ENCODE measurements around the gene MRPS16.

MRPS16 gene

GRCh38 chr10:73252445-73253224 lies at the start of gene MRPS16:
Gene MRPS16, minus strand, starts transcription at chr10:73252644. Its CDS starts 162 bp downstream, at chr10:73252482.
- no peaks in the 10 kb centered on the region for H3K27me3 ChIP-seq (ENCODE audit: control insufficient read depth in 1 of 2, insufficient read depth in 2 of 2, low read length in 2 of 2)
- H3K9me3 ChIP-seq (ENCODE audit: control insufficient read depth in 1 of 2, low read length in 2 of 2): no peaks in the 10 kb centered on the region
- H3K4me3 ChIP-seq (ENCODE audit: low read depth in 1 of 2, low read length in 2 of 2): peak within 1 kb of the TSS; percentile 99 to 100
- H3K4me1 ChIP-seq (ENCODE audit: control insufficient read depth in 1 of 2, insufficient read depth in 2 of 2, low read length in 2 of 2): peaks cover 21 to 32% of the 10 kb centered on the region in 2 donors
- H3K9ac ChIP-seq (ENCODE audit: low read depth in 1 of 2, low read length in 2 of 2): peak within 1 kb of the TSS; percentile 96 to 98
- H3K36me3 ChIP-seq (ENCODE audit: control insufficient read depth in 1 of 2, insufficient read depth in 2 of 2, low read length in 2 of 2): peaks cover 0 to 9% of the 10 kb centered on the region in 2 donors
- peak within 1 kb of the TSS; percentile 93 for H3K27ac ChIP-seq (ENCODE audit: low read depth, low read length)

- no peaks in the 10 kb centered on the region for H3K36me3 ChIP-seq (ENCODE audit: control insufficient read depth in 1 of 2, insufficient read depth in 2 of 2, low read length in 2 of 2)
- H3K9ac ChIP-seq (ENCODE audit: low read depth in 1 of 2, low read length in 2 of 2): no peak overlapping the region
- H3K4me1 ChIP-seq (ENCODE audit: control insufficient read depth in 1 of 2, insufficient read depth in 2 of 2, low read length in 2 of 2): no peaks in the 10 kb centered on the region
- H3K27ac ChIP-seq (ENCODE audit: low read depth, low read length): no peak overlapping the region
- H3K27me3 ChIP-seq (ENCODE audit: control insufficient read depth in 1 of 2, insufficient read depth in 2 of 2, low read length in 2 of 2): no peaks in the 10 kb centered on the region
- no peaks in the 10 kb centered on the region for H3K9me3 ChIP-seq (ENCODE audit: control insufficient read depth in 1 of 2, low read length in 2 of 2)
- H3K4me3 ChIP-seq (ENCODE audit: low read depth in 1 of 2, low read length in 2 of 2): no peak overlapping the region
These were observed 44.5 kb upstream of the MRPS16 start for GRCh38 chr10:73296946-73297345.

- Histone ChIP-seq H3K36me3 (ENCODE audit: control insufficient read depth in 1 of 2, insufficient read depth in 2 of 2, low read length in 2 of 2) (no peaks in the 10 kb centered on the region), H3K4me1 (ENCODE audit: control insufficient read depth in 1 of 2, insufficient read depth in 2 of 2, low read length in 2 of 2) (no peaks in the 10 kb centered on the region), H3K9me3 (ENCODE audit: control insufficient read depth in 1 of 2, low read length in 2 of 2) (peaks cover 0 to 4% of the 10 kb centered on the region in 2 donors), H3K4me3 (ENCODE audit: low read depth in 1 of 2, low read length in 2 of 2) (no peak overlapping the region), H3K27ac (ENCODE audit: low read depth, low read length) (no peak overlapping the region), H3K27me3 (ENCODE audit: control insufficient read depth in 1 of 2, insufficient read depth in 2 of 2, low read length in 2 of 2) (no peaks in the 10 kb centered on the region), H3K9ac (ENCODE audit: low read depth in 1 of 2, low read length in 2 of 2) (no peak overlapping the region)
These were observed 41.0 kb upstream of the MRPS16 start for GRCh38 chr10:73293461-73293860.

- no peak overlapping the region for H3K27ac ChIP-seq (ENCODE audit: low read depth, low read length)
- H3K4me1 ChIP-seq (ENCODE audit: control insufficient read depth in 1 of 2, insufficient read depth in 2 of 2, low read length in 2 of 2): no peaks in the 10 kb centered on the region
- peaks cover 0 to 4% of the 10 kb centered on the region in 2 donors for H3K9me3 ChIP-seq (ENCODE audit: control insufficient read depth in 1 of 2, low read length in 2 of 2)
- H3K9ac ChIP-seq (ENCODE audit: low read depth in 1 of 2, low read length in 2 of 2): no peak overlapping the region
- no peaks in the 10 kb centered on the region for H3K36me3 ChIP-seq (ENCODE audit: control insufficient read depth in 1 of 2, insufficient read depth in 2 of 2, low read length in 2 of 2)
- H3K4me3 ChIP-seq (ENCODE audit: low read depth in 1 of 2, low read length in 2 of 2): no peak overlapping the region
- H3K27me3 ChIP-seq (ENCODE audit: control insufficient read depth in 1 of 2, insufficient read depth in 2 of 2, low read length in 2 of 2): no peaks in the 10 kb centered on the region
These were observed 37.5 kb upstream of the MRPS16 start for GRCh38 chr10:73289958-73290357.

DNA sequence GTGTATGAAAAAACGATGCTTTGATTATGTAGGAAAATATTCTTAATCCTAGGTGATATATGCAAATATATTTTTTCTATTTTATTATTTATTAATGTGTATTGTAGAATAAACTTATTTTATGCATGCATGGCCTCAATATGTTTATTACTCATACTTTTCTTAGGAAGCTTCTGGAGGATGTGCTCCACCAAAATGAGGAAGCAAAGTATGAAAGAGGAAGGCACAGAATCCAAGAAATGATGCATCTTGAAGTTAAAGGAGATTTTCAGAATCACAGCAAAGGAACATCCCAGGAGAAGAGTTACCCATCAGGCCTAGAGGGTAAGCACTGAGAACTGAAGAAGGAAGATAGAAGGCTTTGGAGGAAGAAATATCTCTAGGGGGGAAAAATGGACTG lies 35.0 kb upstream of the MRPS16 start:
- Histone ChIP-seq H3K4me1 (ENCODE audit: control insufficient read depth in 1 of 2, insufficient read depth in 2 of 2, low read length in 2 of 2) (no peaks in the 10 kb centered on the region), H3K27ac (ENCODE audit: low read depth, low read length) (no peak overlapping the region), H3K9ac (ENCODE audit: low read depth in 1 of 2, low read length in 2 of 2) (no peak overlapping the region), H3K27me3 (ENCODE audit: control insufficient read depth in 1 of 2, insufficient read depth in 2 of 2, low read length in 2 of 2) (no peaks in the 10 kb centered on the region), H3K4me3 (ENCODE audit: low read depth in 1 of 2, low read length in 2 of 2) (no peak overlapping the region), H3K9me3 (ENCODE audit: control insufficient read depth in 1 of 2, low read length in 2 of 2) (peaks cover 0 to 4% of the 10 kb centered on the region in 2 donors), H3K36me3 (ENCODE audit: control insufficient read depth in 1 of 2, insufficient read depth in 2 of 2, low read length in 2 of 2) (no peaks in the 10 kb centered on the region)

DNA sequence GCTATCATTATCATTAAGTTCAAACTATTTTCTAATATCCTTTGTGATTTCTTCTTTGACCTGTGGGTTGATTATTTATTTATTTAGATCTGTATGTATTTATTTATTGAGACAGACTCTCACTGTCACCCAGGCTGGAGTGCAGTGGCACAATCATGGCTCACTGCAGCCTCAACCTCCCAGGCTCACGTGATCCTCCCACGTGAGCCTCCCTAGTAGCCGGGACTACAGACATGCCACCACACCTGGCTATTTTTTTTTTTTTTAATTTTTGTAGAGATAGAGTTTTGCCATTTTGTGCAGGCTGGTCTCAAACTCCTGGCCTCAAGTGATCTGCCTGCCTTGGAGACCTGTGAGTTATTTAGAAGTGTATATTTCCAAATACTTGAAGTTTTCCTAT lies 28.7 kb upstream of the MRPS16 start:
- H3K9ac ChIP-seq (ENCODE audit: low read depth in 1 of 2, low read length in 2 of 2): no peak overlapping the region
- H3K9me3 ChIP-seq (ENCODE audit: control insufficient read depth in 1 of 2, low read length in 2 of 2): no peaks in the 10 kb centered on the region
- no peaks in the 10 kb centered on the region for H3K27me3 ChIP-seq (ENCODE audit: control insufficient read depth in 1 of 2, insufficient read depth in 2 of 2, low read length in 2 of 2)

GRCh38 chr10:73264423-73264822 lies 12.0 kb upstream of the MRPS16 start:
- Histone ChIP-seq H3K27me3 (ENCODE audit: control insufficient read depth in 1 of 2, insufficient read depth in 2 of 2, low read length in 2 of 2) (no peaks in the 10 kb centered on the region), H3K9me3 (ENCODE audit: control insufficient read depth in 1 of 2, low read length in 2 of 2) (no peaks in the 10 kb centered on the region), H3K4me1 (ENCODE audit: control insufficient read depth in 1 of 2, insufficient read depth in 2 of 2, low read length in 2 of 2) (peaks cover 0 to 8% of the 10 kb centered on the region in 2 donors), H3K4me3 (ENCODE audit: low read depth in 1 of 2, low read length in 2 of 2) (no peak overlapping the region), H3K27ac (ENCODE audit: low read depth, low read length) (no peak overlapping the region), H3K9ac (ENCODE audit: low read depth in 1 of 2, low read length in 2 of 2) (no peak overlapping the region), H3K36me3 (ENCODE audit: control insufficient read depth in 1 of 2, insufficient read depth in 2 of 2, low read length in 2 of 2) (no peaks in the 10 kb centered on the region)

More for the DNA sequence above, 28.7 kb upstream of the MRPS16 start:
- Histone ChIP-seq H3K4me3 (ENCODE audit: low read depth in 1 of 2, low read length in 2 of 2) (no peak overlapping the region), H3K36me3 (ENCODE audit: control insufficient read depth in 1 of 2, insufficient read depth in 2 of 2, low read length in 2 of 2) (no peaks in the 10 kb centered on the region), H3K27ac (ENCODE audit: low read depth, low read length) (no peak overlapping the region), H3K4me1 (ENCODE audit: control insufficient read depth in 1 of 2, insufficient read depth in 2 of 2, low read length in 2 of 2) (no peaks in the 10 kb centered on the region)

GRCh38 chr10:73263693-73264347 lies 11.4 kb upstream of the MRPS16 start:
- Histone ChIP-seq H3K36me3 (ENCODE audit: control insufficient read depth in 1 of 2, insufficient read depth in 2 of 2, low read length in 2 of 2) (no peaks in the 10 kb centered on the region), H3K4me3 (ENCODE audit: low read depth in 1 of 2, low read length in 2 of 2) (no peak overlapping the region), H3K27ac (ENCODE audit: low read depth, low read length) (no peak overlapping the region), H3K9ac (ENCODE audit: low read depth in 1 of 2, low read length in 2 of 2) (no peak overlapping the region), H3K4me1 (ENCODE audit: control insufficient read depth in 1 of 2, insufficient read depth in 2 of 2, low read length in 2 of 2) (peaks cover 0 to 8% of the 10 kb centered on the region in 2 donors), H3K27me3 (ENCODE audit: control insufficient read depth in 1 of 2, insufficient read depth in 2 of 2, low read length in 2 of 2) (no peaks in the 10 kb centered on the region), H3K9me3 (ENCODE audit: control insufficient read depth in 1 of 2, low read length in 2 of 2) (no peaks in the 10 kb centered on the region)

GRCh38 chr10:73262880-73263555 lies 10.6 kb upstream of the MRPS16 start:
- Histone ChIP-seq H3K9me3 (ENCODE audit: control insufficient read depth in 1 of 2, low read length in 2 of 2) (no peaks in the 10 kb centered on the region), H3K36me3 (ENCODE audit: control insufficient read depth in 1 of 2, insufficient read depth in 2 of 2, low read length in 2 of 2) (no peaks in the 10 kb centered on the region), H3K9ac (ENCODE audit: low read depth in 1 of 2, low read length in 2 of 2) (no peak overlapping the region), H3K4me1 (ENCODE audit: control insufficient read depth in 1 of 2, insufficient read depth in 2 of 2, low read length in 2 of 2) (peaks cover 0 to 8% of the 10 kb centered on the region in 2 donors), H3K27ac (ENCODE audit: low read depth, low read length) (no peak overlapping the region), H3K27me3 (ENCODE audit: control insufficient read depth in 1 of 2, insufficient read depth in 2 of 2, low read length in 2 of 2) (no peaks in the 10 kb centered on the region), H3K4me3 (ENCODE audit: low read depth in 1 of 2, low read length in 2 of 2) (no peak overlapping the region)

Measured in duodenal mucosa (tissue), 2 donors.